GM21717 (cell line): ENCODE measurements around the gene NOC4L.
"Not testable (repeated sequence)": the region's sequence is repeated elsewhere in the genome, so short reads cannot be mapped to it uniquely, and the experiment has no call there.

Source experiments
- ATAC-seq: cut with Tn5 transposase; IDR thresholded peaks from one replicate; pipeline ENCODE4 v1.9.1; 2021; ENCODE audit warnings: mild to moderate bottlenecking, moderate library complexity; ENCODE audit not compliant: unreplicated experiment

NOC4L gene

GRCh38 chr12:132142679-132143335 lies 1.4 kb upstream of the NOC4L start:
- ATAC-seq, result no peak

- peak; percentile 17 for ATAC-seq
These were observed 753 bp upstream of the NOC4L start for GRCh38 chr12:132143336-132144071.

- peak; percentile 8 for ATAC-seq
These were observed 532 bp downstream of the NOC4L start for GRCh38 chr12:132144810-132145168.

GRCh38 chr12:132145334-132145733 lies 1.1 kb downstream of the NOC4L start:
- ATAC-seq, result no peak

GRCh38 chr12:132146098-132146497 lies 1.8 kb downstream of the NOC4L start:
- no peak for ATAC-seq

- ATAC-seq, result no peak
These were observed 2.6 kb downstream of the NOC4L start for GRCh38 chr12:132146772-132147422.

GRCh38 chr12:132147423-132148367 lies 3.4 kb downstream of the NOC4L start:
- no peak for ATAC-seq

- no peak for ATAC-seq
These were observed 4.2 kb downstream of the NOC4L start for GRCh38 chr12:132148368-132149045.

GRCh38 chr12:132149526-132149925 lies 5.3 kb downstream of the NOC4L start:
- ATAC-seq, result not testable (repeated sequence)

GRCh38 chr12:132150780-132151144 lies 6.5 kb downstream of the NOC4L start:
- no peak for ATAC-seq

GRCh38 chr12:132151145-132151765 lies 7.0 kb downstream of the NOC4L start:
- ATAC-seq, result no peak

GRCh38 chr12:132151766-132152410 lies 7.6 kb downstream of the NOC4L start:
- no peak for ATAC-seq

- no peak for ATAC-seq
These were observed 8.2 kb downstream of the NOC4L start for GRCh38 chr12:132152411-132152821.

GRCh38 chr12:132152953-132153352 lies 8.7 kb downstream of the NOC4L start:
- no peak for ATAC-seq

- peak; percentile 78 for ATAC-seq
These were observed 9.5 kb downstream of the NOC4L start for GRCh38 chr12:132153501-132154340.

- no peak for ATAC-seq
These were observed 10.1 kb downstream of the NOC4L start for GRCh38 chr12:132154341-132154761.

- ATAC-seq, result no peak
These were observed 10.9 kb downstream of the NOC4L start for GRCh38 chr12:132154941-132155770.
